Amniotic epithelial cell (primary cell): ENCODE data around the gene P2RY1.
"Not testable (repeated sequence)": the region's sequence is repeated elsewhere in the genome, so short reads cannot be mapped to it uniquely, and the experiment has no call there.

Experiments used
- DNase-seq: peaks from one replicate; pipeline ENCODE4 v3.0.0-alpha.2; 2010; ENCODE audit warnings: low read depth

P2RY1 gene

DNA sequence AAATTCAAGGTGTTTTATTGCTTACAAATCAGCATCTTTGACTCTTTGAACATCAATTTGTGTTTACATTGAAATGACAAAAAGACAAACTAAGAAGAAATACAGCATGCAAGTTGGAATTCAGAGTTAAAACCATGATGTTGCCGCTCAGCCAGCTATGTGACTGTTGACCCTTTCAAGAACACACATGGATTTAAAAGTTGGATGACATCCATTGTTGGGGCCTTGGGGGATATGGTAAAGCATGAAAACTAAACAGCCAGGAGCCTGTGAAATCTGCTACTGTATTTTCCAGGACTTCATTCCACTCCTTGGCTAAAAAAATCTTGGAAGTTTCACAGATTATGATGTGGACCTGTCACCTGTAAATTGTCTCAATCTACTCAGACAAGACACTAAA, 4.6 kb downstream of the P2RY1 start:
- DNase-seq = no peak

DNA sequence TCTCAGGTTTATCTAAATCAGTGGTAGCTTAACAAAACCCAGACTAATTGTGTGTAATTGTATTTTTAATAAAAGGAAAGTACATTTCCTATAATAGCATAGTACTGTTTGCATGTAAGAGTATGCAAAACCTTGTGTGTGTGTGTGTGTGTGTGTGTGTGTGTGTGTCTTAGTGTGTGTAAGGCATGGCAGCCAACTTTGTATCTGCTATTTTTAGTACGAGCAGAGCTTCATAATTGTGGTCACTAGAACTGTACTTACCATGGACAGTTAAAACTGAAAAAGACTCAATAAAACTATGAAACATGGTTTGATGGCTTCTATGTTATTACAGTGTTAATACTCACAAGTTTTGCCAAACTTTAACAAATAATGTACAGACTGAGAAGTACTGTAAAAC, 6.2 kb downstream of the P2RY1 start:
- no peak for DNase-seq

DNA sequence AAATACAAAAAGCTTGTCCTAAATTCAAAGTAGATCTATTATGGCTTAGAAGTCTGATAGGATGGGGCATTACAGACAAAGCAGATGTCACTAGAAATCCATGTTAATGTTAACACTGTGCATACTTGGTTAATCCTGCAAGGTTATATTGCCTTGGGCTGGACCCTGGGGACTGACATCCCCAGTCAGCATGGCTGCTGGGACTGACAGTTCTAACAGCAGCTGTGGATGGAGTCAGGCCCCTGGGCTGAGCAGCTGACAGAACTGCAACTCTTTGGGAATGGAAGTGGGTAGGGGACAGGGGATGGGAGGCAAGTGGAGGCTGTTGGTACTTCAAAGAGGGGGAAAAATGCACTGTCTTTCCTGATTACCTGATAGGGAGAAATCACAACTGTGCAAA, 7.5 kb downstream of the P2RY1 start:
- DNase-seq = no peak

DNA sequence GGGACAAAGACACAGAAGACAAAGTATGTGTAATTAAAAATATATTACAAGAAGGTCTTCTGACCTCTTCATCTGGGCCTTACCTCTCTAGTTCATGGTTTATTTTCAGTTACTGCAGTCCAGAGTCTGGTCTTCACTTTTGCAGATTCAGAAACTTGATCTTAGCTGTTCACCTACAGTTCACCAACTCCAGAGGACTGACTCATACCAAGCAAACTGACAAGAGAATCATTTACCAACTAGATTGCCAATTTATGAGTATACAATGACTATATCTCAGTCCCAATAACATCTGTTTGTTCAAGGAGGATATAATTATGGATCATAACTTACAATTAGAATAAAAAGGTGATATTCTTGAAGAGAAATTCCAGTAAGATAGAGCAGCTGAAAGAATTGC, 9.0 kb downstream of the P2RY1 start:
- DNase-seq = no peak

DNA sequence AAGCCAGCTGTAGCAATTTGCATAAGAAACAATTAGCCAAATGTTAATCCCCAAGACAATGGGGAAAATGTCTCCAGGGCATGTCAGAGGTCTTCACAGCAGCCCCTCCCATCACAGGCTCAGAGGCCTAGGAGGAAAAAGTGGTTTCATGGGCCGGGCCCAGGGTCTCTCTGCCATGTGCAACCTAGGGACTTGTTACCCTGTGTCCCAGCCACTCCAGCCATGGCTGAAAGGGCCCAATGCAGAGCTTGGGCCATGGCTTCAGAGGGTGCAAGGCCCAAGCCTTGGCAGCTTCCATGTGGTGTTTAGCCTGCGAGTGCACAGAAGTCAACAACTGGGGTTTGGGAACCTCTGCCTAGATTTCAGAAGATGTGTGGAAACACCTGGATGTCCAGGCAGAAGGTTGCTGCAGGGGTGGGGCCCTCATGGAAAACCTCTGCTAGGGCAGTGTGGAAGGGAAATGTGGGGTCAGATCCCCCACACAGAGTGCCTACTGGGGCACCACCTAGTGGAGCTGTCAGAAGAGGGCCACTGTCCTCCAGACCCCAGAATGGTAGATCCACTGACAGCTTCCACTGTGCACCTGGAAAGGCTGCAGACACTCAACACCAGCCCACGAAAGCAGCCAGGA, 11.8 kb downstream of the P2RY1 start:
- DNase-seq = not testable (repeated sequence)

DNA sequence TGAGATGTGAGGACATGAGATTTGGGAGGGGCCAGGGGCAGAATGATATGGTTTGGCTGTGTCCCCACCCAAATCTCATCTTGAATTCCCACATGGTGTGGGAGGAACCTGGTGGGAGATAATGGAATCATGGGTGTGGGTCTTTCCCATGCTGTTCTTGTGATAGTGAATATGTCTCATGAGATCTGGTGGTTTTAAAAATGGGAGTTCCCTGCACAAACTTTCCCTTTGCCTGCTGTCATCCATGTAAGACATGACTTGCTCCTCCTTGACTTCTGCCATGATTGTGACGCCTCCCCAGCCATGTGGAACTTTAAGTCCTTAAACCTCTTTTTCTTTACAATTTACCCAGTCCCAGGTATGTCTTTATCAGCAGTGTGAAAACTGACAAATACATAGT, 12.7 kb downstream of the P2RY1 start:
- DNase-seq = not testable (repeated sequence)

DNA sequence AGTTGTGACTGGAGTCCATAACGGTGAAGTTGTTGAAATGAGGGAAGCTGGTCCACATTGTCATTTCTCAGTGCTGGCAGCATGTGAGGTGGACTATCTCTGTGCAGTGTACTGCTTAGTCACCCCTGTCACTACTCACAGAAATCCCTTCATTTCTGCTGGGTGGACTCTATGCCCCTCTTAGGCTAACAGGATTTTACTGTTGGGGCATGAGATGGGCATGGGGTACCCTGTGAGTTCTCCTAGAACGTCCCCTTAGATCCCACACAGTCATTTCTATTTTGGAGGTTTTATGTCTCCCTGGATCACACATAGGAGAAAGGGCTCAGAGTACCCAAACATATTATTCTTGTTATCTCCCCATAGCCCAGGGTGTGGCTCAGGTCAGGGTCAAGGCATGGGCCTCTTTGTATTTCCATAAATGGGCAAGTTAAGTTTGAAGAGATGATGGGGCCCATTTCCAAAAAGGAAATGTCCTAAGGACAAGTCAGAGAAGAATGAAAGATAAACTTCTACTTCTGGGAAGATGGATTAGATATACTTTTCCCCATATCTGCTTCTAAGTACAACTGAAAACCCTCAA, 15.2 kb downstream of the P2RY1 start:
- DNase-seq = no peak

DNA sequence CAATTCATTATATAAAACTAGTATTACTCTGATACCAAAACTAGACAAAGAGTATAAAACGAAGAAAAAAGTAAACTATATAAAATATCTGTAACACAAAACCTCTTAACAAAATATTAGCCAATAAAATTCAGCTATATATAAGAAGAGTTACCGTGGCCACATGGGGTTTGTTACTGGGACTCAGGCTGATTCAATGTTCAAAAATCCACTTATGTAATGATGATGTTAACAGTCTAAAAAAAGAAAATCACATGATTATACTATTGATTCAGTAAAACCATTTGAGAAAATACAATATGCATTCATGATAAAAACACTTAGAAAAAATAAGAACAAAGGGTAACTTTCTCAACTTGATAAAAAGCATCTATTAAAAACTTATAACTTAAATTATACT, 18.3 kb downstream of the P2RY1 start:
- DNase-seq = no peak

DNA sequence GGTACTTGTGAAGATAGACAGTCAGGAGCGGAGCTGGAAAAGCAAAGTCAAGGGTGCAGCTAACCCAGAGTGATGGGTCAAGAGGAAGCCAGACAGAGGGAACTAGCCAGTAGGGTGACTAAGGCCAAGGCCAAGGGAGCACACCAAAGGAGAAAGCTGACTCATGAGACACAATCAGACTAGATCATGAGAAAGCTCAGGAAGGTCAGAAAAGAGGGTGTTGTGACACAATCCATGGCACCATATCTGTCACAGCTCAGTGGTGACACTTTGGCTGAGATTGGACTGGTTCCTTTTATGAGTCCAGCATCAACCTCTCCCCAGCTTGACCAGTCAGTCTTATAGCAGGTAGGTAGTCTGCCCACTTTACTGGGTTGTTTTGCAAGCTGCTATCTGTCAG, 22.2 kb downstream of the P2RY1 start:
- DNase-seq = no peak

DNA sequence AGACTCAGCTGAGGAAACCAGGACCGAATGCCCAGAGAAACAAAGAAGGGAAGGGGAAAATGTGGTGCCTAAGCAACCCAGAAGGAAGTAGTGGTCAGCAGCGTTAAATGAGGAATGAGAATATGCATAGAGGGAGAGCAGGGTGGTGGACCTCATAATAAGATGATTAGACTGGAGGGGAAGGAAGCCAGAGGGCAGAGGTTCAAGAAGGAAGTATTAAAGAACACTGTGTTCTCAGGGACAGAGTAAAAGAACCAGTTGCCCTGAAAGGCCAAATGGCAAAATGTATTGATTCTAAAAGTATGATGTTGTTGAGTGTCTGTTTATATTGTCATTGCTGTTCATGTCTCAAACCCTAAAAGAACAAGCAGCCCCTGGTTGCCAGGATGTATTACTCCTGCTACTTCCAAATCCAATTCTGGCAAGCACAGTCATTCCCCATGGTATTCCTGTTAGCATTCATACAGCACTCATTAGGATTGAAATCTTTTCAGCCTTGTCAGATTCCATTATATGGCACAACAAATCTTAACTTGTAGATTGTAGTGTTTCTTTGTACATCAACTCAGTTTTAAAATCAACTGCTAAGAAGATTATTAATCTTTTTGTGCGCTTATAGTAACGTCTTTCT, 23.4 kb downstream of the P2RY1 start:
- no peak for DNase-seq

DNA sequence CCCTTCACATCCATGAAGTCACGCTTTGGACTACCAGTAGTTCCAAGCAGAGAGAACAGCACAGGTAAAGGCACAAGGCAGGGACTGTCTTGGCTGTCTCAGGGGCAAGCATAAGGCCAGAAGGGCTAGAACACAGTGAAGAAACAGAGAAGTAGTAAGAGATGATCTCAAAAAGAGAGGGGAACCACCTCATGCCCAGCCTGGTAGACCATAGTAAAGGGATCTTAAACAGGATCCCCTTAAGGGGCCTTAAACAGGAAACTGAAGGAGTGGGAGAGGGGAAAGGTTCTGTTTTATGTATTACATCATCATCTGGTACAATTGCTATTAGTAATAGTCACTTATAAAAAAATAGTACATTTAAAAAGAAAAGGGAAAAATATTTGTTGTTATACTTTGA, 25.8 kb downstream of the P2RY1 start:
- no peak for DNase-seq

DNA sequence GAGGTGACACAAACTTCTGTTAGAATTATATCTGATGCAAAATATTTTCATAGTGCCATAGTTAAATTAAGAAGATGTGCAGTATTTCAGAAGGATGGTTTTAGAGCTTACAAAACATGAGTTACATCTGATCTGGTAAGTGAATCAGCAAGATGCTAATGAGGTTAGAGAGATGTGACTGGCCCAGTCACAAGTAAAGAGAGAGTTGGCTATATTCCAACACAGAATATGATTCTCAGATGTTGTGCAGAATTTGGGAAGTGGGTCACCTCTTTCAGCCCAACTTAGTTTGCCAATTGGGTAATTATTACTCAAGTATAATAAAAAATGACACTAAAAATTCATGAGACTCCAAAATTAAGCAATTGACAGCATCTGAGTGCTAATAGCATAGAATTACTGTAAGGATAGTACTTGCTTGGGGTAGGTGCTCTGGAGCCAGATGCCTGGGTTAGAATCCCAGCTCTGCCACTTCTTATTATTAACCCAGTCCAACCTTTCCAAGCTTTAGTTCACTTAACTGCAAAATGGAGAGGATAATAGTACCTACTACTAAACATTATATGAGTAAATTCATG, 30.8 kb downstream of the P2RY1 start:
- no peak for DNase-seq

DNA sequence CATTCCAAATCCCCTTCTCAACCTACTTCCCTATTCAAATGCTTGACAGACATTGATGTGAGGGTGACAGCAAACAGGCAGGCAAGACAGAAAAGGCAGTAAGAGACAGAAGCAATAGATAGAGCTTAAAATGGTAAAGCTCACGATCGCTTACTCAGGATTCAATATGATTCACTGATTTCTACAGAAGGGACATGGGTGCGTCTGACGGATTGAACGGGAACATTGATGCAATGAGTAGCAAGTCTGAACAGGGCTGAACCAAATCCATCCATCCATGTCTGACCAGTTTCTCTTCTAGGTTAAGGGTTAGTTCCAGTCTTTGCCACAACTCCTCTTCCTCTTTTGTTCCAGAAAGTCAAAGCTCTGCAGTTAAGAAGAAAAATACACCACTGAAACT, 35.1 kb downstream of the P2RY1 start:
- DNase-seq = no peak

DNA sequence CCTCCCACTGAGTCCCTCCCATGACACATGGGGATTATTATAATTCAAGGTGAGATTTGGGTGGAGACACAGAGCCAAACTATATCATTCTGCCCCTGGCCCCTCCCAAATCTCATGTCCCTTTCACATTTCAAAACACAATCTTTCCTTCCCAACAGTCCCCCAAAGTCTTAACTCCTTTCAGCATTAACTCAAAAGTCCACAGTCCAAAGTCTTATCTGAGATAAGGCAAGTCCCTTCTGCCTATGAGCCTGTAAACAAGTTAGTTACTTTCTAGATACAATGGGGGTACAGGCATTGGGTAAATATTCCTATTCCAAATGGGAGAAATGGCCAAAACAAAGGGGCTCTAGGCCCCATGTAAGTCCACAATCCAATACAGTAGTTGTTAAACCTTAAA, 38.4 kb downstream of the P2RY1 start:
- not testable (repeated sequence) for DNase-seq

DNA sequence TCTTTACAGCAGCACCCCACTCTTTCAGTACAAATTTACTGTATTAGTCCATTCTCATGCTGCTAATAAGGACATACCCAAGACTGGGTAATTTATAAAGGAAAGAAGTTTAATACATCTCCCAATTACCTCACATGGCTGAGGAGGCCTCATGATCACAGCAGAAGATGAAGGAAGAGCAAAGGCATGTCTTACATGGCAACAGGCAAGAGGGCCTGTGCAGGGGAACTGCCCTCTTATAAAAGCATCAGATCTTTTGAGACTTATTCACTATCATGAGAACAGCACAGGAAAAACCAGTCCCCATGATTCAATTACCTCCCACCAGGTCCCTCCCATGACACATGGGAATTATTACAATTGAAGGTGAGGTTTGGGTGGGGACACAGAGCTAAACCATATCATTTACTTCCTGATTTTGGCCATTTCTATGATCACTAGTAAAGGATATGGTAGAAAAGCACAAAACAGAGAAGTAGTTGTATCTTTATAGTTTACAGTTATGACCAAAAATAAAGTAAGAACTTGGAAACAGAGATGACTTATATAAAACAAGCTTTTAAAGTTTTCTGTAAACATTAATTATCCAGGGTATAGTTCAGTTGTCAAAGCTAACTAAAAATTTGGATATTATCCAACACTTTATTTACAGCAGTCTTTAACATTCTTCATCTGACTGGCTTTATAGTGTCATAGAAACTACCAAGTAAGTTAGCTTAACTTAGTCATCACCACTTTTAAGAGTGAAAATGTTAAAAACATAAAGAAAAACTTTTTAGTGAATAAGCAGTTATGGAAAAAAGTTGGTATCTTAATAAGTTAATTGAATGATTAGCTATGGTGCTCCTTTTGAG, 40.2 kb downstream of the P2RY1 start:
- DNase-seq = no peak

DNA sequence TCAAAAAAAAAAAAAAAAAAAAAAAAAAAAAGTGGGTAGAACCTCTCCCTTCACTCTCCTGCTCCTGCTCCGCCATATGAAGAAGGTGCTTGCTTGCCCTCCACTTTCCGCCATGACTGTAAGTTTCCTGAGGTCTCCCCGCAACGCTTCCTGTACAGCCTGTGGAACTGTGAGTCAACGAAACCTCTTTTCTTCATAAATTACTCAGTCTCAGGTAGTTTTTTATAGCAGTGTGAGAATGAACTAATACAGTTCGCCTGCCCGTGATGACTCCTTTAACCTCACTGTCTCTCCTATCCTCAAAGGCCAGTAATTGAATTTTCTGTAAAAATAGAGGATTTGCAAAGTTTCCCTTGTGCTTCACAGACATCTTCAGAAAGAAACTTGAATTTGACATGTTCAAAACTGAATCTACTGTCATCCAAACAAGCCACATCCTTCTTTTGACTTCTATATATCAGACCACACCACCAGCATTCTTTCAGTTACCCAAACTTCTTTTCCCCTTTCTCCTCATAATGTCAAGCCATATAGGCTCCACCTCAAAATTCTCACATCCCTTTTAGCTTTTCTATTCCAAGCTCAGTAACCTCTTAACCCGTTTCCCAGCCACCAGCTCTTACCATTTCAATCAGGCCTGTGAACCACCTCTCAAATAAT, 44.3 kb downstream of the P2RY1 start:
- DNase-seq = no peak

DNA sequence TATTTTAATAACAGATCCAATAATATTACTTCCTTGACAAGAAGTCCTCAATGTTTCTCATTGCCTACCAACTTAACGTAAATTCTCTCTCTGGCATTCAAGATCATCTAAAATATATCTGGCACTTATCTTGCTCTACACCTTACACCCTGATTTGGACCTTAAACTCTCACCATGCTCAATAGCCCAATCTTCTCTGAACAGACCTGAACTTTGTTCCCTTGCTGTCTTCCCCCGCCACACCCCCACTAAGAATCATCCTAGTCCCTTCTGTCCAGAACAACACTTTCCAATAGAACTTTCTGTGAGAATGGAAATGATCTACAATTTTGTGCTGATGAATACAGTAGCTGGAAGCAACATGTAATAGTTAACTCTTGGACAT, 44.9 kb downstream of the P2RY1 start:
- DNase-seq = no peak

DNA sequence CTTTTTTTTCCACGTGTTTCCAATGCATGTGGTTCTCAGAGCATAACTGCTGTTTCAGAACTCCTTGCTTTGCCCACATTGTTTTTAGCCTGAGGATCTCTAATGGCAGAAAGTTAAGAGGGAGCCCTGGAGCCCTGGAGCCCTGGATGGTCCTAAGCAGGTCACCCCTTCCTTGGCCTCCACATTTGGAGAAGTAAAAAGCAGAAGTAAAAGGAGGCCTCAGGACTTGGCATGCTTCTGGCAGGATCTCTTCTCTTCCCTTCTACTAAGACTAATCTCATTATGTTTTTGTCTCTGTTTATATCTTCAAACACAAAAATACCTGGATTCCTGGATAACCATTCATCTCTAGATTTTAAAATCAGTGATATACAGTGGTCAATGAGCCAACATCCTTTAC, 50.1 kb downstream of the P2RY1 start:
- no peak for DNase-seq
